GM18870 (cell line): ENCODE measurements around the gene HOXD4.

Experiments
- ATAC-seq: cut with Tn5 transposase; IDR thresholded peaks from one replicate; pipeline ENCODE4 v1.9.1; 2021; ENCODE audit warnings: moderate library complexity; ENCODE audit not compliant: unreplicated experiment

Gene HOXD4

DNA sequence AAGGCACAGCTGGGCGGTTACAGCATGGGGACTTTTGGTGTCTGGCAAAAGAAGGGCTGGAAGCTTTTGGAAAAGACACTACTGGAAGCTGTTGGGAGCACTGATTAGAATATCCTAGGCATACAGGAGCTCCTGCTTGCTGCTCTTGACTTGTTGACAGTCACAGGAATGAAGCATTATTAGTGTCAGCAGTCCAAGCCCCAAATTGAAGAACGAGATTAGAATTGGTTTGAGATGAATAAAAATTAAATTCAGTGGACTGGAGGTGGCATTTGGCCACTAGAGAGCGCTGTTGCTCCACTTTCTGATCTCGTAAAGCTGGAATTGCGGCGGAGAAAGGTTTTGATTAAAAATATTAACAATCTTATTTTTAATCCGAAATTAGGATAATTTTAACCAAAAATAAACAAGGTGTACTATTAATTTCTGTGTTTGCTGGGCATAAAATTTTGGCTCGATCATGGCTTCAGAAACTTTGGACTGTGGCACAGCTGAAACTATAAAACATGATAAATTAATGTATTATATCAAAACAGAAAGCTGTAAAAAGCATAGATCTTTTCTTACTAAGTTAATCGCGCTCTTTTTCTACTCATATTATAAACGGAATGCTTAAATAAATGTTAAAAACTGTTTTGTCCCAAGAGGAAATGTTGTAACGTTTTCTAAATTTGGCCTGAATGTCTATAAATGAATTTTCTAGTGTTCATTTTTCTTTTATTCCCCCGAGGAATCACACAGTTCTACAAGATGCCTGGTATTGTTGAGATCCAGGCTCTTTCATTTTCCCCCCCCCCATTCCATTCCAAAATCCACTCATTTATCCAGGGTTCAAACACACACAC is 24.2 kb upstream of the HOXD4 start:
- no peak for ATAC-seq

- no peak for ATAC-seq
Observed at GRCh38 chr2:176127774-176128072, 23.6 kb upstream of the HOXD4 start.

- no peak for ATAC-seq
Observed at GRCh38 chr2:176128172-176128981, 23.0 kb upstream of the HOXD4 start.

- ATAC-seq: no peak
Observed at GRCh38 chr2:176128982-176129796, 22.2 kb upstream of the HOXD4 start, which contains the start of gene HOXD8. Gene HOXD8, plus strand, starts transcription at chr2:176129705. Its CDS starts 662 bp downstream, at chr2:176130367.

- ATAC-seq: no peak
Observed at GRCh38 chr2:176129813-176130146, 21.6 kb upstream of the HOXD4 start.

GRCh38 chr2:176130147-176130956 is 21.0 kb upstream of the HOXD4 start:
- no peak for ATAC-seq

DNA sequence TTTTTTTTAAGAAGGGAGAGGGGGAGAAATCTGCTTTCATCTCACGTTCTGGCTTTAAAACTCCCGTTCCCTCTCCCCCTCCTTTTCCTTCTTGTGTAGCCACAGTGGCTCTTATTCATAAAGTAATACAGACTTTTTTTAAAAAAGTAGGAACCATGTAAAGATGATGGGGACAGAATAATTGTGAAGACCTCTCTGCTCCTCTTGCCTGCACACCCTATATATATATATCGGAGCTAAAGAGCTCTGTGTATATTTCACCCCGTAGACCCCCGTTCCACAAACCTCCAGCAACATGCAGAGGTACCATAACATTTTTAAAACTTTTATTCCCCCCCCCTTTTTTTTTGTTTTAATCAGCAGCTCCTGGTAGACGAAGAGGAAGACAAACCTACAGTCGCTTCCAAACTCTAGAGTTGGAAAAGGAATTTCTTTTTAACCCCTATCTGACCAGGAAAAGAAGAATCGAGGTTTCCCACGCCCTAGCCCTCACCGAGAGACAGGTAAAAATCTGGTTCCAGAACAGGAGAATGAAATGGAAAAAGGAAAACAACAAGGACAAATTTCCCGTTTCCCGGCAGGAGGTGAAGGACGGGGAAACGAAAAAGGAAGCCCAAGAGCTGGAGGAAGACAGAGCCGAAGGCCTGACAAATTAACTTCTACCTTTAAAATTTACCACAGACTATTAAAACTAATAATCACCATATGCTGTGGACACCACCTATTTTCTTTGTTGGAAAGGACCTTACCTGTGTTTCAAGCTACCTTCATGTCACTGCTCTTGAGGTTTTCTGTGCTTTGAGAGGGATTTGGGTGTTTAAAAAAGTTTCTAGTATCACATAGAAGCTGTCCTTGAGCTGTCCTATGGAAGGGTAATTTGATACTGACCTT is 20.1 kb upstream of the HOXD4 start:
- ATAC-seq: no peak

DNA sequence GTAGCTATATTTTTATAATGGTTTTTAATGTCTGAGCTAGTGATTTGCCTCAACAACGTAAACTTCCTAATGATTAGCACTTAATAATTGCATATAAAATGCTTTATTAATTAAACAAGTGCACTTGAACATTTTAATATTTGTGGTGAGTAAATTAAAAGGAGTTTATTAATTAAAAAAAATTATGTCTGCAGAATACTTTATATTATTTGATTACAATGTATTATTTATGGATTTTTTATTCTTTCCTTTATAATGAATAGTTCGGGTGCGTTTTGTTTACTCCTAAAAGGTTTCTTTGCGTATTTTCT is 19.5 kb upstream of the HOXD4 start:
- ATAC-seq: no peak

- no peak for ATAC-seq
Observed at GRCh38 chr2:176132205-176133171, 18.9 kb upstream of the HOXD4 start.

DNA sequence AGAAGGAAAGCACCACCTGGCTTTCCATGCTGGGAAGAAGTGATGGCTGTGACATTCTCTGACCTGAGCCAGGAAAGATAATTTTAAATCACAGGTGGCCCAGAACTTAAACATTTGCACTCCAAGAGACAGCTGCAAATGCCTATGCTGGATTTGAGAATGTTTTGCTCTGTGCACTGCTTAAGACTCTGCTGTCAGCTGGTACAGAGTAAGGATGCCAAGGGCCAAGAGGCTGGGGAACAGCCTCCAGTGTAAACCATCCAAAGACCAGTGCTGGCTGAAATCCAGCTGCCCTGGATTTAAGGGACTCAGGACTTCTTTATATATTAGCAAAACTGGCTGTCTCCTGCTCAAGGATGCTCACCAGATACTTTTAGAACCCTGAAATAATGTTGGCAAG is 18.0 kb upstream of the HOXD4 start:
- ATAC-seq: no peak

- ATAC-seq: no peak
Observed at GRCh38 chr2:176134035-176134434, 17.3 kb upstream of the HOXD4 start.

DNA sequence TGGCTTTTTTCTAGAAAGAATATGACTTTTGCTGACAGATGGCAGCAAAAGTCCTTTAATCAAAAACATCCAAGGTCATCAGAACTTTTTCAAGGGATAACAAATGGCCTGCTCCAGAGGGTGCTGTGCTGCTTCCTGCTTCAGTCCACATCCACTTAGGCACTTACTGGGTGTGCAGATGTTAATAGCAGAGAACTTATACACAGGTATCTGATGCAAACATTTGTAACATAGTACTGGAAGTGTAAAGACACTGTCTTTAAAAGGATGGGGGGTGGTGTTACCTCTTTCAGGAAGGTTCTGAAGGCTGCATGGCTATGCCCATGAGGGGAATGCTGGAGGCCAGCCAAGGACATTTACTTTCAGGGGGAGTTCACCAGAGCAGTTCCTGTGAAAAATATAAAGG is 16.3 kb upstream of the HOXD4 start:
- no peak for ATAC-seq

GRCh38 chr2:176136374-176137251 is 14.7 kb upstream of the HOXD4 start:
- no peak for ATAC-seq

DNA sequence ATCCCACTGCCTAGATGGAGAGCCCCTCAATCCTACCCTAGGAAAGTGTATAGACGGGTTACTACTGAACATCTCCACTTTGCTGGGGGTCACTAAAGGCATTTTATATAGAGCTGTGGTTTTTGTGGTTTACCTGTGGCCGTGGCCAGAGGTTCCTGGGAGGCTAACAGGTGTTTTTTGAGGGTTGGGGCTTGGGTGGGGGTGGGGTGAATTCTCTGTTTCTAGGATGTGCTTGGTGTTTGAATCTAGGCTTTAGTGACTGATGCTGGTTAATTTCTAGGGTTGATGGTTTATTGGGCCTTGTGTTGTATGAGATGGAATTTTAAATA is 14.1 kb upstream of the HOXD4 start:
- ATAC-seq: no peak

- no peak for ATAC-seq
Observed at GRCh38 chr2:176137906-176138305, 13.4 kb upstream of the HOXD4 start.

DNA sequence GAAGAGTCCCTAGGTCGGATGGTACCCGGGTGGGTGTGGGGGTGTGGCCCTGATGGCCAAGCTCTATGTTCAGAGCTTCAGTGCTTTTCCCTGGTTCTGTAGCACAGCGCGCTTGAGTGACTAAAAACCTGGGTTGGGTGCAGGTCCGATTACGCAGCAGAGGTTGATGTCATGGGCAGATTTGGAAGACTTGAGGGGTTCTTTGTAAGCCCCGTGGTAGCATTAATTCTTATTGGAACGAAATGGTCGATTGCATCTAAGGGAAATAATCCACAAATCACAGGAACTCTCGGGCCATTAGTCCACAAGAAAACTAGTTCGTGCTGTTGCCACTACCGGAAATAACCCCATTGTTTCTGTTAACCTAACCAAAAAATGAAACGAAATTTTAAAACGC is 12.8 kb upstream of the HOXD4 start:
- ATAC-seq: no peak

DNA sequence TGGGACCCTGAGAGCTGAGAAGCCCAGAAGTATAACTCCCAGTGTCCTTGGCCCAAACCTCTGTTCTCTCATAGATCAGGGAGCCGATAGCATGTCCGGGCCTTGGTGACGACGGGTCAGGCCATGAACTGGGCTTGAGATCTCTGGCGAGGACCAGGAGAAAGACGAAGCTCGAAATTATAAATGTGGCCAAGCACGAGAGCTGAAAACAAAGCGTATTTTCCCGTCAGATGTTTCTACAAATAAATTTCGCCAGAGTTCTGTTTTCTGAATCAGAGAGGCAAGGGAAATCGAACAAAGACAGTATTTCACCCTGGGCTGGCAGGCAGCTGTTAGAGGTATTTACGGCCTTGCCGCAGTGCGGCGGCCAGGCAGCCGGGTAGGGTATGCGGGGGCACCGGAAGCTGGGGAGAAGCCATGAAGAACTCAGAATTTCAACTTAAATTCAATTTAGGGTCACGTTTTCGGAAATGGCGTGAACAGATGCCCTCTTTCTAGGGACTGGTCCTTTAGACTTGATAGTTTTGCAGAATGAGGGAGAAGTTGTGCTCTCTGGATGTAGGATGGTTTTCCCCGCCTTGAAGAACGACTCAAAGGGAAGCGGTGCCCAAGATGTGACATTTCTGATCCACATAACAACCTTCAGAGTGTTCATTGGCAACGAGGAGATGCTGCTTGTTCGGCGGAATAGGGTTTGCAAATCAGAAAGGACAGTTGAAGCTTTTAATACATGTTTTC is 12.3 kb upstream of the HOXD4 start:
- no peak for ATAC-seq
